H9 (cell line): ENCODE results near the gene UVRAG. TPM values are rescaled to one million over a fixed set of nuclear protein-coding genes. Genes with fewer than 3 reads are reported as not detected.

Source experiments
- DNase-seq: peaks from one replicate; pipeline ENCODE4 v3.0.0-alpha.2; 2017
- H2AFZ ChIP-seq: one replicate; pipeline ENCODE4 v1.6.1; 2013; ENCODE audit warnings: mild to moderate bottlenecking, low read length, control low read depth, moderate library complexity
- H2AK5ac ChIP-seq: 2 replicates; pipeline ENCODE4 v1.6.1; 2013; ENCODE audit warnings: low read length, control low read depth, mixed read lengths; ENCODE audit not compliant: insufficient read length
- H2BK120ac ChIP-seq: one replicate; pipeline ENCODE4 v1.6.1; 2013; ENCODE audit warnings: low read depth, mild to moderate bottlenecking, low read length, control low read depth, inconsistent platforms; ENCODE audit not compliant: poor library complexity, severe bottlenecking
- H2BK12ac ChIP-seq: 2 replicates; pipeline ENCODE4 v1.6.1; 2013; ENCODE audit warnings: low read length, control low read depth, mixed read lengths, low read depth; ENCODE audit not compliant: insufficient read length
- H2BK15ac ChIP-seq: 2 replicates; pipeline ENCODE4 v1.6.1; 2013; ENCODE audit warnings: low read depth, low read length, control low read depth
- H2BK20ac ChIP-seq: one replicate; pipeline ENCODE4 v1.6.1; 2013; ENCODE audit warnings: low read depth, mild to moderate bottlenecking, low read length, control low read depth, inconsistent platforms; ENCODE audit not compliant: poor library complexity, severe bottlenecking
- H2BK5ac ChIP-seq: 2 replicates; pipeline ENCODE4 v1.6.1; 2013; ENCODE audit warnings: low read length, control low read depth, mixed read lengths; ENCODE audit not compliant: insufficient read length
- H3K14ac ChIP-seq: 2 replicates; pipeline ENCODE4 v1.6.1; 2013; ENCODE audit warnings: low read length, control low read depth; ENCODE audit not compliant: insufficient read depth
- H3K18ac ChIP-seq: 2 replicates; pipeline ENCODE4 v1.6.1; 2013; ENCODE audit warnings: low read depth, mild to moderate bottlenecking, mixed read lengths, low read length, control low read depth; ENCODE audit not compliant: insufficient read length
- H3K23ac ChIP-seq: 2 replicates; pipeline ENCODE4 v1.6.1; 2013; ENCODE audit warnings: low read length, control low read depth, mixed read lengths, low read depth; ENCODE audit not compliant: insufficient read length
- H3K23me2 ChIP-seq: 2 replicates; pipeline ENCODE4 v1.6.1; 2013; ENCODE audit warnings: low read depth, mild to moderate bottlenecking, mixed read lengths, low read length, control low read depth; ENCODE audit not compliant: insufficient read length, poor library complexity, severe bottlenecking
- H3K27ac ChIP-seq: 2 replicates; pipeline ENCODE4 v1.5.1; 2013; ENCODE audit warnings: low read length, control low read depth, mixed read lengths, low read depth; ENCODE audit not compliant: insufficient read length
- H3K27me3 ChIP-seq: 2 replicates; pipeline ENCODE4 v1.6.1; 2013; ENCODE audit warnings: low read length, control low read depth, inconsistent platforms; ENCODE audit not compliant: insufficient read depth
- H3K4ac ChIP-seq: 2 replicates; pipeline ENCODE4 v1.6.1; 2013; ENCODE audit warnings: low read depth, mild to moderate bottlenecking, control low read depth, inconsistent platforms, low read length, moderate library complexity
- H3K4me1 ChIP-seq: 2 replicates; pipeline ENCODE4 v1.6.1; 2013; ENCODE audit warnings: low read length, control low read depth, inconsistent platforms; ENCODE audit not compliant: insufficient read depth
- H3K4me2 ChIP-seq: 2 replicates; pipeline ENCODE4 v1.6.1; 2013; ENCODE audit warnings: low read length, control low read depth, mixed read lengths; ENCODE audit not compliant: insufficient read length, insufficient read depth
- H3K56ac ChIP-seq: 2 replicates; pipeline ENCODE4 v1.6.1; 2013; ENCODE audit warnings: low read depth, mild to moderate bottlenecking, mixed read lengths, low read length, control low read depth; ENCODE audit not compliant: insufficient read length
- H3K79me1 ChIP-seq: 2 replicates; pipeline ENCODE4 v1.6.1; 2013; ENCODE audit warnings: low read depth, mild to moderate bottlenecking, moderate library complexity, low read length, control low read depth, inconsistent platforms; ENCODE audit not compliant: insufficient read depth, poor library complexity, severe bottlenecking
- H3K79me2 ChIP-seq: 2 replicates; pipeline ENCODE4 v1.6.1; 2013; ENCODE audit warnings: low read length, control low read depth, inconsistent platforms; ENCODE audit not compliant: insufficient read depth
- H3K9ac ChIP-seq: 2 replicates; pipeline ENCODE4 v1.6.1; 2013; ENCODE audit warnings: low read length, control low read depth, mixed read lengths; ENCODE audit not compliant: insufficient read length; ENCODE audit errors: extremely low read depth
- H3K9me3 ChIP-seq: one replicate; pipeline ENCODE4 v1.6.1; 2013; ENCODE audit warnings: low read depth, low read length, inconsistent platforms; ENCODE audit not compliant: control insufficient read depth
- H3T11ph ChIP-seq: one replicate; pipeline ENCODE4 v1.6.1; 2013; ENCODE audit warnings: mild to moderate bottlenecking, low read length, control low read depth, inconsistent platforms
- H4K20me1 ChIP-seq: one replicate; pipeline ENCODE4 v1.6.1; 2013; ENCODE audit not compliant: control insufficient read depth, insufficient read length, insufficient read depth
- H4K5ac ChIP-seq: 2 replicates; pipeline ENCODE4 v1.6.1; 2013; ENCODE audit warnings: low read depth, mild to moderate bottlenecking, mixed read lengths, low read length, control low read depth; ENCODE audit not compliant: insufficient read length
- H4K8ac ChIP-seq: replicated peaks from 2 replicates; pipeline ENCODE4 v1.6.1; 2013; ENCODE audit warnings: low read length, control low read depth, mixed read lengths, low read depth; ENCODE audit not compliant: insufficient read length
- H4K91ac ChIP-seq: 2 replicates; pipeline ENCODE4 v1.6.1; 2013; ENCODE audit warnings: low read depth, mild to moderate bottlenecking, moderate library complexity, mixed read lengths, low read length, control low read depth; ENCODE audit not compliant: insufficient read length
- H3K27ac Mint-ChIP-seq, 3 experiments: 2 replicates in 2 of 3; 3 replicates in 1 of 3; pipeline ENCODE4 v1.8.0; 2020 to 2021; ENCODE audit warnings: mixed read lengths in 3 of 3, mild to moderate bottlenecking in 1 of 3, moderate library complexity in 1 of 3
- H3K27me3 Mint-ChIP-seq: 2 replicates; pipeline ENCODE4 v1.8.0; 2021; ENCODE audit warnings: low read depth, mild to moderate bottlenecking, moderate library complexity, mixed read lengths
- H3K36me3 Mint-ChIP-seq, 3 experiments: 2 replicates in 2 of 3; 3 replicates in 1 of 3; pipeline ENCODE4 v1.8.0; 2020 to 2021; ENCODE audit warnings: low read depth in 3 of 3, mixed read lengths in 3 of 3; ENCODE audit not compliant: insufficient read depth in 1 of 3
- H3K4me1 Mint-ChIP-seq, 2 experiments: 2 replicates each; pipeline ENCODE4 v1.8.0; 2020; ENCODE audit warnings: mixed read lengths in 2 of 2
- H3K4me3 Mint-ChIP-seq, 2 experiments: 2 replicates in 1 of 2; 3 replicates in 1 of 2; pipeline ENCODE4 v1.8.0; 2020 to 2021; ENCODE audit warnings: mild to moderate bottlenecking in 2 of 2, mixed read lengths in 2 of 2, moderate library complexity in 1 of 2
- H3K9me3 Mint-ChIP-seq, 2 experiments: 2 replicates in 1 of 2; 3 replicates in 1 of 2; pipeline ENCODE4 v1.8.0; 2020; ENCODE audit warnings: mild to moderate bottlenecking in 2 of 2, mixed read lengths in 2 of 2, moderate library complexity in 1 of 2
- CTCF ChIP-seq: fragments of 200-600 bp; sonication (generic); conservative IDR thresholded peaks from 3 replicates; pipeline ENCODE4 v1.8.0; 2021; ENCODE audit warnings: antibody characterized with exemption, mild to moderate bottlenecking
- WGBS: extraction: QIAGEN DNeasy Blood & Tissue Kit; methylation state at CpG from one replicate; pipeline ENCODE4 v1.1.7; 2013; ENCODE audit warnings: missing lambda C conversion rate, low lambda C conversion rate, mixed read lengths; ENCODE audit not compliant: insufficient read length; ENCODE audit errors: extremely low coverage; 5-methylcytosine and 5-hydroxymethylcytosine counted together
- total RNA-seq: library from RNA; stranded (reverse); gene quantifications from 2 replicates; pipeline ENCODE4 v1.2.1, GENCODE V29; 2021

Gene UVRAG
- total RNA-seq, 1 experiment from 2014 or later, result 18.5 TPM

GRCh38 chr11:75850787-75851186, 35.8 kb downstream of the UVRAG start:
- Histone ChIP-seq H3K56ac (no peak overlapping the region), H4K5ac (no peak overlapping the region), H3K23me2 (no peaks in the 10 kb centered on the region), H3K4me2 (no peak overlapping the region), H2BK15ac (no peak overlapping the region), H2BK120ac (no peak overlapping the region), H2AFZ (no peak overlapping the region), H3K23ac (no peak overlapping the region), H3K4ac (no peak overlapping the region), H3K9me3 (no peaks in the 10 kb centered on the region), H3K14ac (no peak overlapping the region), H3K27ac (no peak overlapping the region), H3T11ph (no peak overlapping the region), H3K4me1 (no peaks in the 10 kb centered on the region), H3K79me2 (peaks cover 2% of the 10 kb centered on the region; the same call in 1 of the 2 replicates), H4K8ac (no peak overlapping the region), H3K27me3 (no peaks in the 10 kb centered on the region), H3K18ac (no peak overlapping the region), H3K9ac (no peak overlapping the region), H2BK20ac (no peak overlapping the region), H2BK5ac (no peak overlapping the region), H4K20me1 (no peaks in the 10 kb centered on the region), H2BK12ac (no peak overlapping the region), H4K91ac (no peak overlapping the region), H3K79me1 (peaks cover 4% of the 10 kb centered on the region), H2AK5ac (no peak overlapping the region)
- H3K27me3 Mint-ChIP-seq, result no peaks in the 10 kb centered on the region
- H3K27ac Mint-ChIP-seq, result no peak overlapping the region
- H3K36me3 Mint-ChIP-seq, result peaks cover 0 to 2% (median 0%) of the 10 kb centered on the region in 3 experiments; a peak in 2 of 7 replicates
- WGBS, result no CpG with 5 or more reads among the region's 3 CpGs
- H3K4me3 Mint-ChIP-seq, result no peak overlapping the region
- H3K9me3 Mint-ChIP-seq, result no peaks in the 10 kb centered on the region
- peaks cover 3% of the 10 kb centered on the region in 2 experiments; a peak in 2 of 4 replicates for H3K4me1 Mint-ChIP-seq
- TF ChIP-seq CTCF, result no peak
- no peak for DNase-seq
